ENCODE results near the gene SLC39A9. TPM values are rescaled to one million over a fixed set of nuclear protein-coding genes. Genes with fewer than 3 reads are reported as not detected.
"Not testable (repeated sequence)": the region's sequence is repeated elsewhere in the genome, so short reads cannot be mapped to it uniquely, and the experiment has no call there.

The SLC39A9 gene
- total RNA-seq, 4 donors from 2014 or later: 37.6 to 46.3 (median 42.3) TPM

DNA sequence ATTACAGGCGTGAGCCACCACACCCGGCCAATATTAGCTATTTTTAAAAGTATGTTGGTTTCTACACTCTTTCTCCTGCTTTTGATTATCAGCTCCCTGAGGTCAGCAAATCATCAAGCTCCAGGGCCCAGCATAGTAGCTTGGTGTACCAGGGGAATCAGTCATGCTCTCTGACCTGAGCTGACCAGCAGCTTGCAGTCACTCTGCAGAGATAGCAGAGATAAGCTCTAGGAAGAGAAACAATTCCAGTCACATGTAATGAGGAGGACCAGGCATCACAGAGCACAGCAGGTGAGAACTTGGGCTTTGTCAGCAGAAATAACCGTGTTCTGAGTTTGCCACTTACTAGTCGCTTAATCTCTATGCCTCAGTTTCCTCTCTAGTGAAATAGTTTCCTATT is 94.5 kb downstream of the SLC39A9 start:
- Histone ChIP-seq H3K4me3 (no peak overlapping the region), H3K4me1 (no peaks in the 10 kb centered on the region), H3K27ac (replicated peaks in 1 of 4) (no peak overlapping the region), H3K27me3 (peaks cover 0 to 16% (median 0%) of the 10 kb centered on the region in 4 donors), H3K36me3 (no peaks in the 10 kb centered on the region), H3K9me3 (no peaks in the 10 kb centered on the region)
- DNase-seq (ENCODE audit: extremely low spot score): no peak
- 85% methylated on average over 4 of the region's 4 CpGs for WGBS
- intact Hi-C loops (cut with DNase I): no loop called here
- TF ChIP-seq POLR2AphosphoS5 (IDR thresholded peaks at IDR 0.05): no peak
- TF ChIP-seq, protein P1, sequence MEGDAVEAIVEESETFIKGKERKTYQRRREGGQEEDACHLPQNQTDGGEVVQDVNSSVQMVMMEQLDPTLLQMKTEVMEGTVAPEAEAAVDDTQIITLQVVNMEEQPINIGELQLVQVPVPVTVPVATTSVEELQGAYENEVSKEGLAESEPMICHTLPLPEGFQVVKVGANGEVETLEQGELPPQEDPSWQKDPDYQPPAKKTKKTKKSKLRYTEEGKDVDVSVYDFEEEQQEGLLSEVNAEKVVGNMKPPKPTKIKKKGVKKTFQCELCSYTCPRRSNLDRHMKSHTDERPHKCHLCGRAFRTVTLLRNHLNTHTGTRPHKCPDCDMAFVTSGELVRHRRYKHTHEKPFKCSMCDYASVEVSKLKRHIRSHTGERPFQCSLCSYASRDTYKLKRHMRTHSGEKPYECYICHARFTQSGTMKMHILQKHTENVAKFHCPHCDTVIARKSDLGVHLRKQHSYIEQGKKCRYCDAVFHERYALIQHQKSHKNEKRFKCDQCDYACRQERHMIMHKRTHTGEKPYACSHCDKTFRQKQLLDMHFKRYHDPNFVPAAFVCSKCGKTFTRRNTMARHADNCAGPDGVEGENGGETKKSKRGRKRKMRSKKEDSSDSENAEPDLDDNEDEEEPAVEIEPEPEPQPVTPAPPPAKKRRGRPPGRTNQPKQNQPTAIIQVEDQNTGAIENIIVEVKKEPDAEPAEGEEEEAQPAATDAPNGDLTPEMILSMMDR (IDR thresholded peaks at IDR 0.05): no peak
- TF ChIP-seq EP300 (IDR thresholded peaks at IDR 0.05): no peak
- TF ChIP-seq POLR2A (IDR thresholded peaks at IDR 0.05; ENCODE audit: low read depth): no peak

DNA sequence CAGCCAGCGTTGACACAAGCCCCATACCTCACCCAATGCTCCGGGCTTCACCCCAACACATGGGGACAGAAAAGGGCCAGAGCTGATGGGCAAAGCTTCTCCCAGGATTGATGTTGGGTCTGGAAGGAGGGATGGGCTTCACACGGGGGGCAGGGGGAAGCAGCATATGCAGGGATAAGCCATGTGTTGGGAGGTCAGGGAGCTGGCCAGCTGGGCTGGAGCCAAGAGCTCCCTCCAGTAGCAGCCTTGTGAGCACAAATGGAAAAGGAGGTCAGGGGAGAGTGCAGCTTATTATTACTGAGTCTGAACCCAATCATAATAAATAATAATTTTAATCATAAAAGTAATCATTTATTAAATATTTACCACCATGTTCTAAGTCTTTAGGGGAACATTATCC is 95.3 kb downstream of the SLC39A9 start:
- TF ChIP-seq EP300 (IDR thresholded peaks at IDR 0.05): no peak
- TF ChIP-seq POLR2A (IDR thresholded peaks at IDR 0.05; ENCODE audit: low read depth): no peak
- no peak for TF ChIP-seq POLR2AphosphoS5 (IDR thresholded peaks at IDR 0.05)
- TF ChIP-seq, protein P1 (IDR thresholded peaks at IDR 0.05): no peak
- Histone ChIP-seq H3K9me3 (no peaks in the 10 kb centered on the region), H3K27ac (replicated peaks in 1 of 4) (no peak overlapping the region), H3K4me1 (no peaks in the 10 kb centered on the region), H3K27me3 (peaks cover 0 to 13% (median 0%) of the 10 kb centered on the region in 4 donors), H3K36me3 (no peaks in the 10 kb centered on the region), H3K4me3 (no peak overlapping the region)
- WGBS: 55% methylated on average over 3 of the region's 3 CpGs
- intact Hi-C loops (cut with DNase I): no loop called here
- no peak for DNase-seq (ENCODE audit: extremely low spot score)

DNA sequence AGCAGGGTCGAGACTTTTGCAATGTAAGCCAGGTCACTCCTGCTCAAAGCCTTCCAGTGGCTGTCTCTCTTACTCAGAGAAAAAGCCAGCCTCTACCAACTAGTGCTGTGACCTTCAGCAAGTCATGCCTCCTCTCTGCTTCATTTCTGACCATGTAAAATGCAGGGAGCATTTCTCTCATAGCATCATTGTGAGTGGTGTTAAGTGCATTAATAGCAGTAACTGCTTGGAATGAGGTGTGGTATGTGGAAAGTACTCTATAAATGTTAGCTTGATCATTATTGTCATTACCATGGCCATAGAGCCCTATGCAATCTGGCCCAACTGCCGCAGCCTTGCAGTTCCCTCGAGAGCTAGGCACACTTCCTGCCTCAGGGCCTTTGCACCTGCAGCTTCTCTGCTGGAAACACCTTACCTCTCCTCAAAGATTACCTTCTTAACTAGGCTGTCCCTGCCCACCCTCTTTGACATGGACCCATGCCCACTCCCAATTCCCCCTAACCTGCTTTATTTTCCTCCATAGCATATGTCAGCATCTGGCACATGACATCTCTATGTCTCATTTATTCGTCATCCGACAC is 96.9 kb downstream of the SLC39A9 start:
- Histone ChIP-seq H3K4me3 (no peak overlapping the region), H3K27ac (replicated peaks in 1 of 4) (no peak overlapping the region), H3K36me3 (no peaks in the 10 kb centered on the region), H3K27me3 (peaks cover 0 to 13% (median 0%) of the 10 kb centered on the region in 4 donors), H3K9me3 (no peaks in the 10 kb centered on the region), H3K4me1 (no peaks in the 10 kb centered on the region)
- intact Hi-C loops (cut with DNase I): no loop called here
- TF ChIP-seq, protein P1 (IDR thresholded peaks at IDR 0.05): no peak
- no peak for TF ChIP-seq POLR2A (IDR thresholded peaks at IDR 0.05; ENCODE audit: low read depth)
- no peak for TF ChIP-seq EP300 (IDR thresholded peaks at IDR 0.05)
- TF ChIP-seq POLR2AphosphoS5 (IDR thresholded peaks at IDR 0.05): no peak
- DNase-seq (ENCODE audit: extremely low spot score): no peak
- WGBS: 95% methylated on average over 5 of the region's 5 CpGs

DNA sequence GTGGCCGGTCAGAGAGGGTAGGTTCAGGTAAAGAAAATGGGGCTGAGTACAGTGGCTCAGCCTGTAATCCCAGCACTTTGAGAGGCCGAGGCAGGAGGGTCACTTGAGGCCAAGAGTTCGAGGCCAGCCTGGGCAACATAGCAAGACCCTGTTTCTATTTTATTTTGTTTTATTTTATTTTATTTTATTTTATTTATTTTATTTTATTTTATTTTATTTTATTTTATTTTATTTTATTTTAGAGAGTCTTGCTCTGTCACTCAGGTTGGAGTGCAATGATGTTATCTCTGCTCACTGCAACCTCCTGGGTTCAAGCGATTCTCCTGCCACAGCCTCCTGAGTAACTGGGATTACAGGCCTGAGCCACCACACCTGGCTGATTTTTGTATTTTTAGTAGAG is 99.4 kb downstream of the SLC39A9 start:
- Histone ChIP-seq H3K27me3 (peaks cover 0 to 13% (median 0%) of the 10 kb centered on the region in 4 donors), H3K4me1 (peaks cover 6 to 19% (median 14%) of the 10 kb centered on the region in 4 donors)
- WGBS: 92% methylated on average over 4 of the region's 4 CpGs
- H3K27ac ChIP-seq (replicated peaks in 1 of 4); H3K36me3 ChIP-seq; H3K9me3 ChIP-seq; DNase-seq (ENCODE audit: extremely low spot score); intact Hi-C loops (cut with DNase I); H3K4me3 ChIP-seq: not testable (repeated sequence)

DNA sequence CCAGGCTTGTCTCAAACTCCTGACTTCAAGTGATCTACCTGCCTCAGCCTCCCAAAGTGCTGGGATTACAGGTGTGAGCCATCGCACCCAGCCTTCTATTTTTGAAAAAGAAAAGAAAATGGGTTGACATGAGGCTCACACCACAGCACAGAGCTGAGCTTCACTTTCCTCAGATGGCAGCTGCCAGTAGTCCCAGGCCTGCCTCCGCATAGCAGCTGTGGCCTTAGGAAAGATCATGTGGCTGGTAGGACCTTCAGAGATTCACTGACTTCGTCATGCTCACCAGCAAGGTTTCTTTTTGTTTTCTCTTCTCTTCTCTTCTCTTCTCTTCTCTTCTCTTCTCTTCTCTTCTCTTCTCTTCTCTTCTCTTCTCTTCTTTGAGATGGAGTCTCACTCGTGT is 99.8 kb downstream of the SLC39A9 start:
- peaks cover 0 to 13% (median 0%) of the 10 kb centered on the region in 4 donors for H3K27me3 ChIP-seq
- H3K27ac ChIP-seq (replicated peaks in 1 of 4); DNase-seq (ENCODE audit: extremely low spot score); H3K4me3 ChIP-seq; H3K9me3 ChIP-seq; H3K36me3 ChIP-seq; intact Hi-C loops (cut with DNase I): not testable (repeated sequence)
- WGBS: 99% methylated on average over 4 of the region's 4 CpGs
- H3K4me1 ChIP-seq: peaks cover 6 to 19% (median 14%) of the 10 kb centered on the region in 4 donors

DNA sequence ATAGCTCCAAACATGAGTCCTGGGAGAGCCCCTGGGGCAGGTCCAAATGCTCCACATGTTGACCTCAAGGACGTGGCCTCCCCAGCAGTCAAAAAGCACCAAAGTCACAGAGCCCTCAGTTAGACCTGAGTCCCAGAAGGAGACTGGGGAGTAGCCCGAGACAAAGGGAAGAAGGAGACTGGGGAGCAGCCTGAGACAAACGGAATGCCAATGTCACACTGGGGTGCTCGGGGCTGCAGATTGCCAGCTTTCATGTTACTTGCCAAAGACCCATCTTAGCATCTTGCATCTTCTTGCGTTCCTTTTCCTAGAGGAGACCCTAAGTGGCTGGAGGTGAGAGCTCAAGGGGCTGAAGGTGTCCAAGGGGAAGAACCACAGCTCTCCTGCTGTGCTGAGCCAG is 100.9 kb downstream of the SLC39A9 start:
- Histone ChIP-seq H3K36me3 (no peaks in the 10 kb centered on the region), H3K4me1 (peaks cover 6 to 19% (median 14%) of the 10 kb centered on the region in 4 donors), H3K27me3 (peaks cover 0 to 11% (median 0%) of the 10 kb centered on the region in 4 donors), H3K27ac (replicated peaks in 1 of 4) (no peak overlapping the region), H3K9me3 (no peaks in the 10 kb centered on the region), H3K4me3 (no peak overlapping the region)
- intact Hi-C loops (cut with DNase I): no loop called here
- TF ChIP-seq POLR2AphosphoS5 (IDR thresholded peaks at IDR 0.05) (no peak), EP300 (IDR thresholded peaks at IDR 0.05) (no peak), POLR2A (IDR thresholded peaks at IDR 0.05; ENCODE audit: low read depth) (no peak)
- no peak for DNase-seq (ENCODE audit: extremely low spot score)
- WGBS: 100% methylated on average over 4 of the region's 5 CpGs
